T-helper 2 cell (primary cell): ENCODE measurements around the gene LRTM2.
A peak's percentile ranks its signal among the peaks of the same experiment; 100 is the strongest.

Source experiments
- DNase-seq, 5 experiments: peaks; one replicate each; pipeline versions ENCODE4 v3.0.0 to v3.0.0-alpha.2; 2012 to 2022

Gene LRTM2

DNA sequence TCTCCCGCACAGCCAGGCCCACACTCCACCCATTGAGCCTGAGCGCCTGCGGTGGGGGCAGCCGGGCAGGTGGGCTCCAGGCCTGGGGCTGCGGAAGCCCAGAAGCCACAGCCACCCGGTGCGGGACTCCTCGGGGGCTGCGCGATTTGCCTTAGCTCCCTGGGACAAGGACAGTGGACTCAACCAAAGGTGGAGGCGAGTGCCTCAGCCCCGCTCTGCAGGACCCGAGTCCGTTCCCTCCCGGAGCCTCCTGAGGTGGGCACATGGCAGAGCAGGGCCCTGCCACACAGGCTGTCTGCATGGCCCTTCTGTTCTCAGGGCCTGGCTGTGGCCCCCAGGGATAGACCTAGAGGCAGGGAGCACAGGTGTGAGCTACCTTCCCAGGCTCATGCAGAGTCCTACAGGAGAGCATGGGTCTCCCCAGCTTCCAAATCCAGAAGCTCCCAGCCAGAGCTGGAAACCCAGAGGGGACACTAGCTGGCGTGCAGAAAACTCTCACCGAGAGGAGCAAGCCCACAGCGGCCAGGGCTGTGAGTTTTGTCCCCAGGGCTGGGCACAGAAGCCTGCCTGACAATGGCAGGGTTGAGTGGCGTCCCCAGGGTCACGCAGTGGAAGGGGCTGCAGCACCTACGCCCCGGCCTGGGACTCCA is 22.2 kb upstream of the LRTM2 start:
- no peak for DNase-seq

- DNase-seq, result no peak
Measured at GRCh38 chr12:1798641-1799020, 21.7 kb upstream of the LRTM2 start.

GRCh38 chr12:1799051-1799881 is 21.1 kb upstream of the LRTM2 start:
- DNase-seq, result no peak

GRCh38 chr12:1799882-1800400 is 20.4 kb upstream of the LRTM2 start:
- DNase-seq, result no peak

- DNase-seq, result no peak
Measured at GRCh38 chr12:1800401-1801302, 19.7 kb upstream of the LRTM2 start.

GRCh38 chr12:1801303-1801975 is 18.9 kb upstream of the LRTM2 start:
- DNase-seq, result no peak

GRCh38 chr12:1803736-1804135 is 16.6 kb upstream of the LRTM2 start:
- DNase-seq, result no peak

DNA sequence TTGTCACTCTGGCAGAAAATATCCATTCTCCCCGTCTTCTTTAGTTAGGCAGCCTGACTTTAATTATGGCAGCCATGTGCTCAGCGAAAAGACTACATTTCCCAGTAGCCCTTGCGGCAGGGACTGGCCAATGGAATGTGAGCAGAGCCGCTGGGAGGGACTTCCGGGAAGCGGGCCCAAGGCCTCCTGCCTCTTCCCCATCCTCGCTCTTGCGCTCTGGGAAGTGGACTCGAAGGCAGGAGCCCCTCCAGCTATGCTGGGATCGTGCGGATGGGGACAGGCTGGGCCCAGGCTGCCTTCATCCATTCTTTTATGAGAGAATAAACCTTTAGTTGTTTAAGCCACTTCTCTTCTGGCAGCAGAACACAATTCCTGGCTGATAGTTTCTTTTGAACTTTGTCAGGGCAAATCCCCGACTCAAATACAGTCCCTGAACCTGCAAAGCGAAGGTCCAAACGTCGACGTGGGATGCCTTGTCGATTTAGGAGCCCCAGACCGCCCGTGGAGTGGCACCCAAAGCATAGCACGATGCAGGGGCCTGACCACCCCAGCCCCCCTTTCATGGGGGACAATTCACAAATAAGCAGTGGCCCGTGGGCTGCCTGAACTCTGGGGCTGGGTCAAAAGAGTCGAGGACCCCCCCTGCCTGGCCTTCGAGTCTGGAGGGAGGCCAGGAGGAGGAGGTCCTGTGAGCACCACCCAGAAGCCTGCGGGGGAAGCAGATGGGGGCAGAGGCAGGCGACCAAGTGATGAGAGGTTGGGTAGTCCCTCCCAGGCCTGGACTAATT is 15.6 kb upstream of the LRTM2 start:
- DNase-seq, result peak; percentile 61 to 92 (median 77)

- peak in 1 of 5 experiments; percentile 1 for DNase-seq
Measured at GRCh38 chr12:1805441-1806081, 14.8 kb upstream of the LRTM2 start.

DNA sequence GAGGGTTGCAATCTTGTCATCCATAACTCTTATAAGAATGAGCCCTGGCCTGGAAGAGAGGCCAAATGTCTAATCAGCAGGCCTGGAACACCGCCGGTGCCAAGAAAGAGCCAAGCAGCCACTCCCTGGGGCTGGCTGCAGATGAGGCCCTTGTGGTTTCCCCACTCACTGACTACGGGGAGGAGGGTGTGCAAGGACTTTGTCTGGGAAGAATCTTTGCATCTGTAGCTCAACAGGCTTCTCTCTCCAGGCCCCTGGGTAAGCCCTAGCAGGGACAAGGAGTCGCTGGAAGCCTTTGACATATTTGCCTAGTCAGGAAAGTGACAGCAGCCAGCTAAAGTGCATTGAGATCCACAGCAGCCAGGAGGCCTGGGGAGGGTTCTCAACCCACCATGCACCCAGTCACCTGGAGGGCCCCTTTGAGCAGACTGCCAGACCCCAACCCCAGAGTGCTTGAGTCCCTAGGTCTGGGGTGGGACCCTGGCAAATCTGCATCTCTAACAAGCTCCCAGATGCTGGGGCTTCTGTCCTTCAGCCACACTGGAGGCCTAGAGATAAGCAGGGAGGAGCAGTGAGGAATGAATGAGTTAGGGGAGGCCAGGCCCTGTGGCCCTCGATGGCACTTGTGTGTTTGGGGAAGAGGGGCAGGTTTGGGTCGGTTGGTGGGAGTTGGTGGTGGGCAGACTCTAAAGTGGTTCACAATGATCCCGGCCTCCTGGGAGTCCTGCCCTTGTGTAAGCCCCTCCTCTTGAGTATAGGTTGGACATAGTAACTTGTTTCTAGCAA is 13.9 kb upstream of the LRTM2 start:
- no peak for DNase-seq

GRCh38 chr12:1807087-1807860 is 13.1 kb upstream of the LRTM2 start:
- DNase-seq, result no peak

GRCh38 chr12:1808036-1808797 is 12.1 kb upstream of the LRTM2 start:
- no peak for DNase-seq

- peak in 2 of 5 experiments; percentile 21 to 36 for DNase-seq
Measured at GRCh38 chr12:1808798-1809480, 11.4 kb upstream of the LRTM2 start.

GRCh38 chr12:1809591-1810190 is 10.7 kb upstream of the LRTM2 start:
- DNase-seq, result no peak

DNA sequence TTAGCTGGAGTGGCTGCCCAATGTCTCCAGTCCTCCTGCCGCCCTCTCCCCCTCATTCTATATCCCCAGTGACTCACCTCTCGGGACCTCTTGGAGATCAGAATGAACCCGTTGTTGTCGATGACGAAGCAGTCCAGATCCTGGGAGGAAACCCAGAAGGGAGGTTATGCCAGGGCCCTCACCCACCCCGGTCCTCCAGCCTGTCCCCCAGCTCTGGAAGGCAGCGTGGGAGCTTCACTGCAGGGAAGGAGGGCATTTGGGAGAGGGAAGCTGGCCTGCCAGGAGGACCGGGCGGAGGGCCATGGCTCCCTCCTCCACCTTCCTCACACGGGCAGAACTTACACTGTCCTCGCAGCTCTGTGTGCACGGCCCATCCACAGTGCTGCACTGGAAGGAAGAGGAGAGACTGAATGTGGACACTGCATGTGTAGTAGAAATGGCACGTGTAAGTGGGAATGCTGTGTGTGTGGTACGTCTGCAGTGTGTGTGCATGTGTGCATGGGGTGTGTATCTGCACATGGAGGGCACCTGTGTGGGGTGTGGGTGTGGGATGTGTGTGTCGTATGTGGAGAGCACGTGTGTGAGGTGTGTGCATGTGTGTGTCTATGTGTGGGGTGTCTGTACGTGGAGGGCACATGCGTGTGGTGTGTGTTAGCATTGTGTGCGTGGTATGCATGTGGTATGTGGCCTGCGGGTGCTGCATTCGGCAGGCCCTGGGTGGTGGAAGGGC is 10.0 kb upstream of the LRTM2 start:
- DNase-seq, result no peak

DNA sequence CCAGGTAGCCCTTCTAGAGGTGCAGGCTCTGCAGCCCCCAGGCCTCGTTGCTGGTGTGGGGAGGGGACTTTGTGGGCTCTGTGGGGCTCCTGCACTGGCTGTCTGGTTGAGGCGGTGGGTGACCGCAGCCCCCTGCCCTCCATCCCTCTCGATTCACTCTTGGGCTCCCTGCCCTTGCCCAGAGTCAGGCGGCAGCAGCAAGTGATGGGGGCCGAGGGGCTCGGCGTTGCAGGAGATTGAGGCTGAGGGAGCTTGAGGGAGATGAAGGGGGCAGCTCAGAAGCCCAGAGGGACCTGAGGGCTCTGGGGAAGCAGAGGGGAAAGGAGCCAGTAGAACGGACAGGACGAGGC is 9.5 kb upstream of the LRTM2 start:
- no peak for DNase-seq
